ENCODE data around the gene TMEM8B.

DNA sequence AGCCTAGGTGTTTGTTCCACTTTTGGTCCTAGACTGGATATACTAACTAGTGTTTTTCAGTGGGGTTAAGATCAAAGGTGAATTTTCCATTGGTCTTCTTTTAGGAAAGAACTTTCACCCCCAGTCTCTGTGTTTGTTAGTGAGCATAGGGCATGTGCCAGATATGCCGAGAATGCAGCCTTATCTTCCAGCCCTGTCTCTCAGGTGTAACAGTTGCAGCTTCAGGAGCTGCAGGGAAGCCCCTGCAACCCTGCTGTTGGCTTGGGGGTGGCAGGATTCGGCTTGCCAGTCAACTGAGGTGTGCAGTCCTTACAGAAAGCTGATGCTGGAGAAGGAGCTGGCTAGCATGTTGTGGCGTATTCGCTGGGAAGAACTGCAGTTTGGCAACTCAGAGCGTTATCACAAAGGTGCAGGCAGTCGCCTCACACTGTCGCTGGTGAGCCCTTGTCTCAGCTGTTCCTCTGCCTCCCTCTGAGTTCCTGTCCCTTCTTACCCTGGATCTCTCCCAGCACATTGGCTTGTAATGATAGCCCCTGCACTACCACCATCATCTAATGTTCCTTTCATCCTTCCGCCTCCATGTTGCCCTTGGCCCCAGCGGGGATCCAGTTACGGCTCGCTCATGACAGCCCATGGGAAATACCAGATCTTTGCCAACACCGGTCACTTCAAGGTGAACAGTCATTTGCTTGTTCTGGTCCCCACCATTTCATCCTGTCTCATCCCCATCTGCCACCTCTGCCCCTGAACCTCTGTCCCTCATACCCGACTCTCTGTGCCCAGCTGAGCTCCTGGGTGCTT, 27.5 kb upstream of the TMEM8B start:
- TF ChIP-seq, protein P1, sequence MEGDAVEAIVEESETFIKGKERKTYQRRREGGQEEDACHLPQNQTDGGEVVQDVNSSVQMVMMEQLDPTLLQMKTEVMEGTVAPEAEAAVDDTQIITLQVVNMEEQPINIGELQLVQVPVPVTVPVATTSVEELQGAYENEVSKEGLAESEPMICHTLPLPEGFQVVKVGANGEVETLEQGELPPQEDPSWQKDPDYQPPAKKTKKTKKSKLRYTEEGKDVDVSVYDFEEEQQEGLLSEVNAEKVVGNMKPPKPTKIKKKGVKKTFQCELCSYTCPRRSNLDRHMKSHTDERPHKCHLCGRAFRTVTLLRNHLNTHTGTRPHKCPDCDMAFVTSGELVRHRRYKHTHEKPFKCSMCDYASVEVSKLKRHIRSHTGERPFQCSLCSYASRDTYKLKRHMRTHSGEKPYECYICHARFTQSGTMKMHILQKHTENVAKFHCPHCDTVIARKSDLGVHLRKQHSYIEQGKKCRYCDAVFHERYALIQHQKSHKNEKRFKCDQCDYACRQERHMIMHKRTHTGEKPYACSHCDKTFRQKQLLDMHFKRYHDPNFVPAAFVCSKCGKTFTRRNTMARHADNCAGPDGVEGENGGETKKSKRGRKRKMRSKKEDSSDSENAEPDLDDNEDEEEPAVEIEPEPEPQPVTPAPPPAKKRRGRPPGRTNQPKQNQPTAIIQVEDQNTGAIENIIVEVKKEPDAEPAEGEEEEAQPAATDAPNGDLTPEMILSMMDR (IDR thresholded peaks at IDR 0.05) = no peak
- TF ChIP-seq POLR2A (IDR thresholded peaks at IDR 0.05) = no peak

All from lower leg skin (tissue), 3 donors.